ENCODE results near the gene PNMA8A. TPM values are rescaled to one million over a fixed set of nuclear protein-coding genes. Genes with fewer than 3 reads are reported as not detected.

Gene PNMA8A
- total RNA-seq, 1 donor from 2014 or later = 10.1 TPM

DNA sequence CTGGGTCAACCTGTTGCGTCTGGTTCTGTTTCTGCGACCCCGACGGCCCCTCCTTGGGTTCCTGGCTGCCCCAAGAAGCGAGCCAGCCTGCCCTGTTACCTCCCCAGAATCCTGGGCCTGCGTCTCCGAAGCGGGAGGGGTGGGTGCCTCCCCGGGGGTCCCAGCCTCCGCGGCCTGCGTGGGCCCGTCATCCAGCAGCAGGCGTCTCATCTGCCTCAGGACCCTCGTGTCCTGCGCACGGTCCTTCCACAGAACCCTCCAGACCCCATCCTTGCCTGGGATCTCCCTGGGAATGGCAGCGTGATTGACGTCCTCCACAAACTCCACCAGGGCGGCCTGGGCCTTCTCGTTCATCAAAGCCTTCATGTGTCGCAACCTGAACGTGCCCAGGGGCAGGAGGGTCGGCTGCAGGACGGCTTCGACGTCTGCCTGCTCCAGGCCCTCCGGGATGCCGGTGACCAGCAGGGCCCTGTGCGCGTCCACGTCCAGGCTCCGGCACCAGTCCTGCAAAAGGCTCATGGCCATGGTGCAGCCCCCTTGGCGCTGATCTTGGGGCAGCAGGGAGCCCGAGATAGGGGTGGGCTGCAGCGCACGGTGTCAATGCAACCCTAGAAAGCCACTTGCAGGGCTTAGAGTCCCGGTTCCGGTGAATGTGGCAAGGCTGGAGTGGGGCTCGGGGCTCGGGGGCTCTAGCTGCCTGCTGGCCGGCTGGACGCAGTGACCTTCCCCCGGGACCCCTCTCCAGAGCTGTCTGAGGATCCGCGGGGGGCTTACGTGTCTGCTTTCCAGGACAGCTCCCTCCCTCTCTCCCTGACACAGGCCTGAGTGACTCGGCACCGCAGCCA, 23.8 kb upstream of the PNMA8A start:
- no peak overlapping the region for H3K27ac Mint-ChIP-seq (ENCODE audit: unreplicated experiment)
- DNase-seq (ENCODE audit: low spot score) = no peak
- peaks cover 8% of the 10 kb centered on the region for H3K4me1 Mint-ChIP-seq (ENCODE audit: low read depth)
- H3K27me3 Mint-ChIP-seq (ENCODE audit: low read depth) = peaks cover 1% of the 10 kb centered on the region
- H3K4me3 Mint-ChIP-seq (ENCODE audit: unreplicated experiment) = peak overlapping the region; percentile 60
- TF ChIP-seq, protein P1, sequence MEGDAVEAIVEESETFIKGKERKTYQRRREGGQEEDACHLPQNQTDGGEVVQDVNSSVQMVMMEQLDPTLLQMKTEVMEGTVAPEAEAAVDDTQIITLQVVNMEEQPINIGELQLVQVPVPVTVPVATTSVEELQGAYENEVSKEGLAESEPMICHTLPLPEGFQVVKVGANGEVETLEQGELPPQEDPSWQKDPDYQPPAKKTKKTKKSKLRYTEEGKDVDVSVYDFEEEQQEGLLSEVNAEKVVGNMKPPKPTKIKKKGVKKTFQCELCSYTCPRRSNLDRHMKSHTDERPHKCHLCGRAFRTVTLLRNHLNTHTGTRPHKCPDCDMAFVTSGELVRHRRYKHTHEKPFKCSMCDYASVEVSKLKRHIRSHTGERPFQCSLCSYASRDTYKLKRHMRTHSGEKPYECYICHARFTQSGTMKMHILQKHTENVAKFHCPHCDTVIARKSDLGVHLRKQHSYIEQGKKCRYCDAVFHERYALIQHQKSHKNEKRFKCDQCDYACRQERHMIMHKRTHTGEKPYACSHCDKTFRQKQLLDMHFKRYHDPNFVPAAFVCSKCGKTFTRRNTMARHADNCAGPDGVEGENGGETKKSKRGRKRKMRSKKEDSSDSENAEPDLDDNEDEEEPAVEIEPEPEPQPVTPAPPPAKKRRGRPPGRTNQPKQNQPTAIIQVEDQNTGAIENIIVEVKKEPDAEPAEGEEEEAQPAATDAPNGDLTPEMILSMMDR (IDR thresholded peaks at IDR 0.05) = no peak
- H3K9me3 Mint-ChIP-seq (ENCODE audit: low read depth) = no peaks in the 10 kb centered on the region
- no peaks in the 10 kb centered on the region for H3K36me3 Mint-ChIP-seq (ENCODE audit: low read depth)

DNA sequence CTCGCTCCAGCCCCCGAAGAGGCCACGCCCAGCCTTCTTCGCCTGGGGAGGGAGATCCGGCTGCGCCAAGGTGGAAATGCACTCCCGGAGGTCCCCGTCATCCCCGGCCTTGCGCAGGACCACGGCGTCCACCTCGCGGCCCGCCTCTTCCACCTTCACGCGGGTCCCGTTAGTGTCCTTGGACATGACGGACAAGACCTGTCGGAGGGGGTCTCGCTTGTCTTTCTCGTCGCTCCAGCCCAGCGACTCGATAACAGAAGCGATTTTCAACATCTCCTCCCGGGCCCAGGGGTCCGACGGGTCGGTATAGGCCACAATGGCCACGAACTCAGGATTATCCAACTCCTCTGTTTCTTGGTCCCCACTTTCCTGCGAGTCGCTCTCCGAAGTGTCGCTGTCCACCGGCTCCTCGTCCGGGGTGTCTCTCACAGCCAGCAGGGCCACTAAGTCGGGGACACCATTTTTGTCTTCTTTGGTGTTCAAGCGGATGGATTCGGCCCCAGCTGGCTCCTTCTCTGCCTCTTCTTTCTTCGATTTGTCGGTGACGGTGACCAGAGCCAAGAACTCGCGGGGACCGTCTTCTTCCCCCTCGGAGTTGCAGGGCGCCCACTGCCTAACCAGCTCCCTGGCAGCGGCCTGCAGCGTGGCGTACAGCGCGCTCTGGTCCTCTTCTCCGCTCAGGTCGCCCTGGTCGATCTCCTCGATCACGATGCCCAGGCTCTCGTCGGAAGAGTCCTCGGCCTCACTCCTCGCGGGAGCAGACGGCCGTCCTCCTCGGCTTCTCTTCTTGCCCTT, 23.0 kb upstream of the PNMA8A start:
- Mint-ChIP-seq H3K4me3 (ENCODE audit: unreplicated experiment) (no peak overlapping the region), H3K27me3 (ENCODE audit: low read depth) (peaks cover 1% of the 10 kb centered on the region), H3K36me3 (ENCODE audit: low read depth) (no peaks in the 10 kb centered on the region), H3K9me3 (ENCODE audit: low read depth) (no peaks in the 10 kb centered on the region), H3K4me1 (ENCODE audit: low read depth) (peaks cover 14% of the 10 kb centered on the region), H3K27ac (ENCODE audit: unreplicated experiment) (no peak overlapping the region)
- TF ChIP-seq, protein P1 (IDR thresholded peaks at IDR 0.05) = no peak
- DNase-seq (ENCODE audit: low spot score) = no peak

DNA sequence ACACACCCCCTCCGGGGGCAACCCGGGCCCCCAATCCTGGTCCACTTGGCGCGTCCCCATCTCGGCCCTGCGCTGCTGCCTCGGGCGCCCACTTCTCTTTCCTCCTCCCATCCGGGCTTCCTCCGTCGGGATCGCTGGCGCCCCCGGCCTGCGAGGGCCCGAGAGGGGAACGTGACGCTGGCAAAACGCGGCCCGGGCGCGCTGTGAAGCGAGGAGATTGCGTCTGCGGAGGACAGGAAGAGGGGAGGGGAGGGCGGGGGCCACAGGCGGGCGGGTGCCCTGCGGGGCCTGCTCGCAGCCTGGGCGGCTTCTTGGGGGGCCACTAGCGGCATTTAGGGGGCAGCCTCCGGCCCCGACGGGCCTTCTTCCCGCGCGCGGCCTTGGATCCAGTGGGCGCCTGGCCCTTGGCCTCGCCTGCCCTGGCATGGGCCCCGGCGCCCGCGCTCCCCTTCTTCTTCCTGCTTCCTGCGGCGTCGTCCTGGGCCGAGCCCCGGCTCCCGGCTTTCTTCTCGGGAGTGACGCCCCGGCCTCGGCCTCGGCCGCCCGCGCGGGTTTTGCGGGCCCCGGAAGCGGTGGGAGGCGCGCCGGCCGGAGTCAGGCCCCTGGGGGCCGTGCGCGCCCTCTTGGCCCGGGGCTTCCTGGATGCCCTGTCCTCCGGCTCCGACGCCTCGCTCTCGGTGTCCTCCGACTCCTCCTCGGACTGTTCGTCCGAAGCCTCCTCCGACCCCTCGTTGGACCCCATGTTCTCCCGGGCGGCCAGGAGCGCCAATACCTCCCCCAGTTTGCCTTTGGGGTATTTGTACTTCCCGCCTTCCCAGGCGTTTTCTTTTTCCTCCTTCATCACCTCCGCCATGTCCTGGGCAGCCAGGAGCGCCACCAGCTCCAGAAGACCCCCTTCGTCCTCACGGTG, 22.1 kb upstream of the PNMA8A start:
- peaks cover 1% of the 10 kb centered on the region for H3K27me3 Mint-ChIP-seq (ENCODE audit: low read depth)

DNA sequence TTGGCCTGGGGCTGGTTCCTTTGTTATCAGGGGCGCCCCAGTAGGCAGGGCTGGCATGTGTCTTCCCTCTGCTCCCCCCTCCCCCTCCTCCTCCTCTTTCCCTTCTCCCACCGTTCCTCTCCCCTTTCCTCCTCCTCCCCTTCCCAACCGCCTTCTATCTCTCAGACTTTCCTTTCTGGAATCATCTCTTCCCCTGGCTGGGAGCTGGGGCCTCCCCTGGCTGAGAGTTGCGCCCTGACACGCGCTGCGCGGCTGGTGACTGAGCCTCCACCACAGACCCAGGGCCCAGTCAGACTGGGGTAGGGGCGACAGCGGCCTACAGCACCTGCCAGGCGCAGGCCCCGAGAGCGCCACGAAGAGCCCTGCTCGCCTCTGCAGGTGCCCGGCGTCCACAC, 21.5 kb upstream of the PNMA8A start:
- Mint-ChIP-seq H3K27me3 (ENCODE audit: low read depth) (peaks cover 1% of the 10 kb centered on the region), H3K36me3 (ENCODE audit: low read depth) (no peaks in the 10 kb centered on the region), H3K4me1 (ENCODE audit: low read depth) (peaks cover 24% of the 10 kb centered on the region)

More for the DNA sequence above, 22.1 kb upstream of the PNMA8A start:
- no peak overlapping the region for H3K27ac Mint-ChIP-seq (ENCODE audit: unreplicated experiment)
- DNase-seq (ENCODE audit: low spot score) = no peak
- H3K4me3 Mint-ChIP-seq (ENCODE audit: unreplicated experiment) = no peak overlapping the region
- H3K4me1 Mint-ChIP-seq (ENCODE audit: low read depth) = peaks cover 19% of the 10 kb centered on the region
- TF ChIP-seq, protein P1 (IDR thresholded peaks at IDR 0.05) = no peak
- no peaks in the 10 kb centered on the region for H3K36me3 Mint-ChIP-seq (ENCODE audit: low read depth)
- H3K9me3 Mint-ChIP-seq (ENCODE audit: low read depth) = no peaks in the 10 kb centered on the region

More for the DNA sequence above, 21.5 kb upstream of the PNMA8A start:
- no peak for DNase-seq (ENCODE audit: low spot score)
- Mint-ChIP-seq H3K27ac (ENCODE audit: unreplicated experiment) (no peak overlapping the region), H3K4me3 (ENCODE audit: unreplicated experiment) (no peak overlapping the region), H3K9me3 (ENCODE audit: low read depth) (no peaks in the 10 kb centered on the region)
- TF ChIP-seq, protein P1 (IDR thresholded peaks at IDR 0.05) = no peak
